ENCODE data around the gene PIK3C2G. TPM values are rescaled to one million over a fixed set of nuclear protein-coding genes. Genes with fewer than 3 reads are reported as not detected.

Gene PIK3C2G
- total RNA-seq, 2 experiments from 2014 or later = not detected

- no peaks in the 10 kb centered on the region for H3K4me1 Mint-ChIP-seq
- H3K36me3 Mint-ChIP-seq (ENCODE audit: low read depth) = no peaks in the 10 kb centered on the region
- peaks cover 5% of the 10 kb centered on the region for H3K9me3 Mint-ChIP-seq
- no peak overlapping the region for H3K4me3 Mint-ChIP-seq
- CTCF ChIA-PET = no interaction called here
- no peaks in the 10 kb centered on the region for H3K27me3 Mint-ChIP-seq
- DNase-seq = no peak
- POLR2A ChIA-PET = no interaction called here
- H3K27ac Mint-ChIP-seq = no peak overlapping the region
Observed at GRCh38 chr12:18332173-18332572, 70.9 kb downstream of the PIK3C2G start.

- Mint-ChIP-seq H3K4me3 (no peak overlapping the region), H3K36me3 (ENCODE audit: low read depth) (no peaks in the 10 kb centered on the region), H3K27me3 (no peaks in the 10 kb centered on the region), H3K27ac (no peak overlapping the region), H3K4me1 (no peaks in the 10 kb centered on the region), H3K9me3 (peaks cover 3% of the 10 kb centered on the region)
- CTCF ChIA-PET = no interaction called here
- POLR2A ChIA-PET = no interaction called here
- no peak for DNase-seq
Observed at GRCh38 chr12:18339633-18340032, 78.3 kb downstream of the PIK3C2G start.

DNA sequence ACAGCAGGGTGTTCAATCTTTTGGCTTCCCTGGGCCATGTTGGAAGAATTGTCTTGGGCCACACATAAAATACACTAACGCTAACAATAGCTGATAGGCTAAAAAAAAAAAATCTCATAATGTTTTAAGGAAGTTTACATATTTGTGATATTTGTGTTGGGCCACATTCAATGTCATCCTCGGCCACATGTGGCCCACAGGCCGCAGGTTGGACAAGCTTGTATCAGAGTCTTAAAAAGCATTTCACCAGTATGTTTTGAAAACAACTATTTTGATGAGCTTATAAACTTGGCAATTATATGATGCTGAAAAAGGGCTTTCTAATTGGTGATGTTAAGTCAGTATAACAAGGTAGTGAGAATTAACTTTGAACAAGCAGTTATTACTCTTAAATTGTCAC lies 78.9 kb downstream of the PIK3C2G start:
- peaks cover 3% of the 10 kb centered on the region for H3K9me3 Mint-ChIP-seq
- POLR2A ChIA-PET = no interaction called here
- H3K4me1 Mint-ChIP-seq = no peaks in the 10 kb centered on the region
- H3K27ac Mint-ChIP-seq = no peak overlapping the region
- no peaks in the 10 kb centered on the region for H3K36me3 Mint-ChIP-seq (ENCODE audit: low read depth)
- CTCF ChIA-PET = no interaction called here
- H3K27me3 Mint-ChIP-seq = no peaks in the 10 kb centered on the region
- no peak for DNase-seq
- no peak overlapping the region for H3K4me3 Mint-ChIP-seq

DNA sequence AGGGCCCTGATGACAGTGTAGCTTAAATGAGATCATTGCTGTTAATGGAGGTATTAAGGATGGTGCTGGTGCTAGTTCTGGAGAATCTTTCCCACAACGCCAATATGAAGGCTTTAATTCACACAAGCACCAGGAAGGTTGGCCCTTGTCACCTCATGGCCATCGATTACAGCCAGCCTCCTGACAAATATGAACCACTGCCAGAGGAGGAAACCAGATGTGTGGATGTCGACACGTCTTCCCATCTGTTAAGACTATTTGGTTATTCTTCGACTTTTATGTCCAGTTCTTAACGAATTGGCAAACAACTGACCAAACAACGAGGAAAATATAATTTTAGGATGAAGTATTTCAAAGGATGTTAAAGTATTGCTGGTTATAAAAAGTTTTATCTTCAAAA lies 79.5 kb downstream of the PIK3C2G start:
- Mint-ChIP-seq H3K27ac (no peak overlapping the region), H3K27me3 (no peaks in the 10 kb centered on the region), H3K4me3 (no peak overlapping the region), H3K4me1 (no peaks in the 10 kb centered on the region), H3K36me3 (ENCODE audit: low read depth) (no peaks in the 10 kb centered on the region), H3K9me3 (peaks cover 3% of the 10 kb centered on the region)
- CTCF ChIA-PET = no interaction called here
- POLR2A ChIA-PET = no interaction called here
- no peak for DNase-seq

GRCh38 chr12:18343708-18344107 lies 82.4 kb downstream of the PIK3C2G start:
- Mint-ChIP-seq H3K4me1 (no peaks in the 10 kb centered on the region), H3K27me3 (no peaks in the 10 kb centered on the region), H3K9me3 (no peaks in the 10 kb centered on the region), H3K36me3 (ENCODE audit: low read depth) (no peaks in the 10 kb centered on the region), H3K4me3 (no peak overlapping the region), H3K27ac (no peak overlapping the region)
- POLR2A ChIA-PET = no interaction called here
- no peak for DNase-seq
- CTCF ChIA-PET = no interaction called here

GRCh38 chr12:18345021-18345735 lies 83.9 kb downstream of the PIK3C2G start:
- Mint-ChIP-seq H3K36me3 (ENCODE audit: low read depth) (no peaks in the 10 kb centered on the region), H3K4me1 (no peaks in the 10 kb centered on the region), H3K9me3 (no peaks in the 10 kb centered on the region), H3K27me3 (no peaks in the 10 kb centered on the region), H3K27ac (no peak overlapping the region), H3K4me3 (no peak overlapping the region)
- ChIA-PET CTCF (no interaction called here), POLR2A (no interaction called here)
- DNase-seq = no peak

DNA sequence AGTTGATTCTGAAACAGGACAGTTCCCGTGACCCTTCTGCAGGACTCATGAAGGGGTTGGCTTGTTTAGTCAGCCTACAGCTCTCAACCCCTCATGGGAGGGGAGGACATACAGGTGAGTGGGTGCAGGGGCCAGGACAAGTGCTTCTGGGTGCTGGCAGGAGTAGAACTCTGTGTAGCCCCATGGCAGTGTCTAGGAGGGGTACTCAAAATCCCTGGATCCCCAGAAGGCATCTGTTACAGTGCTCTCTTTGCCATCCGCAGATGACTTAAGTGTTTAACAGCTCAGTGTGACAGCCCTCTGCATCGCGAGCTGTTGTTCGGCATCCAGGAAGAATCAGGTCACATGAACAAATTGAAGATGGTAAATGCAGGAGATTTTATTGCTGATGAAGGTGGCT lies 91.0 kb downstream of the PIK3C2G start:
- no peaks in the 10 kb centered on the region for H3K9me3 Mint-ChIP-seq

GRCh38 chr12:18355429-18355828 lies 94.1 kb downstream of the PIK3C2G start:
- Mint-ChIP-seq H3K9me3 (no peaks in the 10 kb centered on the region), H3K4me1 (no peaks in the 10 kb centered on the region), H3K36me3 (ENCODE audit: low read depth) (no peaks in the 10 kb centered on the region), H3K4me3 (no peak overlapping the region), H3K27ac (no peak overlapping the region), H3K27me3 (no peaks in the 10 kb centered on the region)
- ChIA-PET CTCF (no interaction called here), POLR2A (no interaction called here)
- no peak for DNase-seq

More for the DNA sequence above, 91.0 kb downstream of the PIK3C2G start:
- no peak for DNase-seq
- Mint-ChIP-seq H3K27ac (no peak overlapping the region), H3K4me1 (no peaks in the 10 kb centered on the region), H3K36me3 (ENCODE audit: low read depth) (no peaks in the 10 kb centered on the region), H3K4me3 (no peak overlapping the region), H3K27me3 (no peaks in the 10 kb centered on the region)
- ChIA-PET POLR2A (no interaction called here), CTCF (no interaction called here)

DNA sequence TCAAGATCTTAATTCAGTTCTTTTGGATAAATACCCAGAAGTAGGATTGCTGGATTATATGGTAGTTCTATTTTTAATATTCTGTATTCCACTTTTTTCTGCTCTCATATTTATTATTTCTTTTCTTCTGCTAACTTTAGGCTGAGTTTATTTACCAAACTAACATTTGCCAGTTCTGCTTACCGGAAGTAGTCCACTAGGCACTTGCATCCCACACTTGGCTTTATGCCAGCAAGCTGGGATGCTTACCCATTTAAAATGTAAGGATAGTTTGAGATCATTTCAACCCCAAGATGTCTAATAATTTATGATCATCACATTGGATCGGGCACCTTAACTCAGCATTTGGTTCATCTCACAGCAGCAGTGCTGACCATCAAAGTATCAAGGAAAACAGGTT lies 96.8 kb downstream of the PIK3C2G start:
- Mint-ChIP-seq H3K4me1 (no peaks in the 10 kb centered on the region), H3K36me3 (ENCODE audit: low read depth) (no peaks in the 10 kb centered on the region), H3K9me3 (peaks cover 2% of the 10 kb centered on the region), H3K27me3 (no peaks in the 10 kb centered on the region), H3K27ac (no peak overlapping the region), H3K4me3 (no peak overlapping the region)
- ChIA-PET CTCF (no interaction called here), POLR2A (no interaction called here)
- no peak for DNase-seq

- DNase-seq = no peak
- Mint-ChIP-seq H3K4me3 (no peak overlapping the region), H3K36me3 (ENCODE audit: low read depth) (no peaks in the 10 kb centered on the region), H3K9me3 (peaks cover 5% of the 10 kb centered on the region), H3K4me1 (no peaks in the 10 kb centered on the region), H3K27ac (no peak overlapping the region), H3K27me3 (no peaks in the 10 kb centered on the region)
- ChIA-PET POLR2A (no interaction called here), CTCF (no interaction called here)
Observed at GRCh38 chr12:18358930-18359329, 97.6 kb downstream of the PIK3C2G start.

DNA sequence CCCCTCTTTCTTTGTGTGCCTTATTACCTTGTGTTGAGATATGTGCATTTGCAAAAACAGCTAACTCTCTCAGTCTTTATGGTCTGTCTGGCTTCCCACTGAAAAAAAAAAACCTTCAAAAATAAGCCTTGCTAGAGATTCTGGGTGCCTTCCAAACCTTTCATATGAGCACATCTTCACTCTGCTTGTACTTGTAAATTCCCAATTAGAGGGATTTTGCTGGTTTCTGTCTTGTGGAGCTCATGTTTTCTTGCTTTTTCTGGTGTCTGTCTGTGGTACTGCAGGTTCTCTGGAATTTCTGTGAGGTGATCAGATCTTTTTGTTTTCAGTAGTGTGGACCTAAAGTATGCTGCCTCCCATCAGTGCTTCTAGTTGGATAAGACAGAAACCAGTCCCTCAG lies 100.1 kb downstream of the PIK3C2G start:
- H3K9me3 Mint-ChIP-seq = peaks cover 10% of the 10 kb centered on the region
- no peak overlapping the region for H3K4me3 Mint-ChIP-seq
- H3K27ac Mint-ChIP-seq = no peak overlapping the region
- no peaks in the 10 kb centered on the region for H3K4me1 Mint-ChIP-seq
- H3K36me3 Mint-ChIP-seq (ENCODE audit: low read depth) = no peaks in the 10 kb centered on the region
- ChIA-PET POLR2A (no interaction called here), CTCF (no interaction called here)
- no peak for DNase-seq
- no peaks in the 10 kb centered on the region for H3K27me3 Mint-ChIP-seq

DNA sequence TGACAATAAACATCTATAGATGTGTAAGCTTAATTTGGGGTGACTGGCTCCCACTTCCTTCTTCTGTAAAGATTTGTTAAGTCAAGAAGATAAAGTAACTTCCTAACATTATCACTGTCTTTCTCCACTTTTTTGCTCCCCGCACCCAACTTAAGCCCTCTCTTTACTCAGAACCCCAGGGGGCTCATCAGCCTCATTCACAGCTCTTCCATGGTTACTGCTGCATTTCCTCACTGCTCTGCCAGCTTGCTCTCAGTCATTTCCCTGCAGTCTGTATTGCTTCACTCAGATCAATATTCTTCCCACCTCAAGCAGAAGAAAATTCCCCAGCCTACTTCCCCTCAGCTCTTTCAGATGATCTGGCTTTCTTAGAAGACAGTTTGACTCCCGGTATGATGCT lies 102.0 kb downstream of the PIK3C2G start:
- no peak overlapping the region for H3K27ac Mint-ChIP-seq
- CTCF ChIA-PET = no interaction called here
- H3K36me3 Mint-ChIP-seq (ENCODE audit: low read depth) = no peaks in the 10 kb centered on the region
- no peaks in the 10 kb centered on the region for H3K27me3 Mint-ChIP-seq
- DNase-seq = no peak
- POLR2A ChIA-PET = no interaction called here
- peaks cover 10% of the 10 kb centered on the region for H3K9me3 Mint-ChIP-seq
- H3K4me1 Mint-ChIP-seq = no peaks in the 10 kb centered on the region
- no peak overlapping the region for H3K4me3 Mint-ChIP-seq

DNA sequence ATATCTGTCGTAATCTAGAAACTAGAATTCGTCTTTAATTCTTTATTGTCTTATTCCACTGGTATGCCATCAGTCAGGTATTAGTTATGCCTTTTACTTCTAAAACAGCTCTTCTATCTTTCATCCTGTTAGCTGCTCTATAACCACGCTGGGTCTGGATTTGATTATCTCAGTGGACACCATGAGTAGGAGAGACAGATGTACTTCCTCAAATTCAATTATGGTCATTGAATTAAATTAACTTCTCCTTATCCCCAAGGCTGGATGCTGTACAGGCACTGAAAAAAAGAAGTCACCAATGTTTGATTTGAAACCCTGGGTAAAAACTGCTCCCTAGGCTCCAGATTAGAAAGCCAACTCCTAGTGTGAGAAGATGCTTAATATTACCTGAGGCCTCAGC lies 107.3 kb downstream of the PIK3C2G start:
- Mint-ChIP-seq H3K36me3 (ENCODE audit: low read depth) (no peaks in the 10 kb centered on the region), H3K27ac (no peak overlapping the region), H3K4me3 (no peak overlapping the region), H3K4me1 (no peaks in the 10 kb centered on the region), H3K27me3 (no peaks in the 10 kb centered on the region), H3K9me3 (peaks cover 14% of the 10 kb centered on the region)
- no peak for DNase-seq
- ChIA-PET CTCF (no interaction called here), POLR2A (no interaction called here)

- Mint-ChIP-seq H3K4me1 (no peaks in the 10 kb centered on the region), H3K4me3 (no peak overlapping the region), H3K36me3 (ENCODE audit: low read depth) (no peaks in the 10 kb centered on the region), H3K27me3 (no peaks in the 10 kb centered on the region), H3K27ac (no peak overlapping the region), H3K9me3 (peaks cover 14% of the 10 kb centered on the region)
- ChIA-PET CTCF (no interaction called here), POLR2A (no interaction called here)
- no peak for DNase-seq
Observed at GRCh38 chr12:18373181-18373580, 111.9 kb downstream of the PIK3C2G start.

- Mint-ChIP-seq H3K9me3 (peaks cover 8% of the 10 kb centered on the region), H3K27ac (no peak overlapping the region), H3K4me1 (no peaks in the 10 kb centered on the region), H3K36me3 (ENCODE audit: low read depth) (no peaks in the 10 kb centered on the region), H3K4me3 (no peak overlapping the region), H3K27me3 (no peaks in the 10 kb centered on the region)
- ChIA-PET POLR2A (no interaction called here), CTCF (no interaction called here)
- DNase-seq = no peak
Observed at GRCh38 chr12:18375131-18375530, 113.8 kb downstream of the PIK3C2G start.
